NCI-H510A treated with DMSO at 0.1 percent for 48 hours (cell line): ENCODE data around the gene MMP20.

Source experiments
- DNase-seq: peaks from one replicate; lab custom pipeline; 2025; lab: John Stamatoyannopoulos, UW

MMP20 gene

GRCh38 chr11:102592131-102592530 is 33.0 kb downstream of the MMP20 start:
- DNase-seq = no peak

GRCh38 chr11:102591160-102591718 is 33.9 kb downstream of the MMP20 start:
- DNase-seq = peak; percentile 2

GRCh38 chr11:102590276-102591049 is 34.7 kb downstream of the MMP20 start:
- DNase-seq = no peak

GRCh38 chr11:102589047-102589459 is 36.1 kb downstream of the MMP20 start:
- DNase-seq = no peak

GRCh38 chr11:102587722-102588121 is 37.4 kb downstream of the MMP20 start:
- DNase-seq = no peak

GRCh38 chr11:102583141-102583873 is 41.8 kb downstream of the MMP20 start:
- no peak for DNase-seq

- no peak for DNase-seq
Observed at GRCh38 chr11:102582140-102582539, 43.0 kb downstream of the MMP20 start.

- no peak for DNase-seq
Observed at GRCh38 chr11:102581066-102581465, 44.1 kb downstream of the MMP20 start.

- no peak for DNase-seq
Observed at GRCh38 chr11:102580185-102580951, 44.8 kb downstream of the MMP20 start.

- DNase-seq = no peak
Observed at GRCh38 chr11:102577723-102578122, 47.4 kb downstream of the MMP20 start.

GRCh38 chr11:102577182-102577581 is 48.0 kb downstream of the MMP20 start:
- no peak for DNase-seq

- no peak for DNase-seq
Observed at GRCh38 chr11:102576350-102576749, 48.8 kb downstream of the MMP20 start.

- DNase-seq = no peak
Observed at GRCh38 chr11:102575012-102575411, 50.1 kb downstream of the MMP20 start.

- DNase-seq = no peak
Observed at GRCh38 chr11:102573851-102574250, 51.3 kb downstream of the MMP20 start.

GRCh38 chr11:102572554-102573220 is 52.4 kb downstream of the MMP20 start:
- DNase-seq = no peak

- no peak for DNase-seq
Observed at GRCh38 chr11:102568851-102569250, 56.3 kb downstream of the MMP20 start.

GRCh38 chr11:102566112-102566511 is 59.0 kb downstream of the MMP20 start:
- DNase-seq = no peak

GRCh38 chr11:102564110-102564509 is 61.0 kb downstream of the MMP20 start:
- no peak for DNase-seq

GRCh38 chr11:102561636-102562035 is 63.5 kb downstream of the MMP20 start:
- DNase-seq = no peak

- DNase-seq = no peak
Observed at GRCh38 chr11:102560555-102561011, 64.5 kb downstream of the MMP20 start.

- no peak for DNase-seq
Observed at GRCh38 chr11:102559839-102560238, 65.3 kb downstream of the MMP20 start.

GRCh38 chr11:102555091-102555490 is 70.0 kb downstream of the MMP20 start:
- DNase-seq = no peak
